Measurements from ENCODE around the gene NOX4.
"Not testable (repeated sequence)": the region's sequence is repeated elsewhere in the genome, so short reads cannot be mapped to it uniquely, and the experiment has no call there.

Gene NOX4

DNA sequence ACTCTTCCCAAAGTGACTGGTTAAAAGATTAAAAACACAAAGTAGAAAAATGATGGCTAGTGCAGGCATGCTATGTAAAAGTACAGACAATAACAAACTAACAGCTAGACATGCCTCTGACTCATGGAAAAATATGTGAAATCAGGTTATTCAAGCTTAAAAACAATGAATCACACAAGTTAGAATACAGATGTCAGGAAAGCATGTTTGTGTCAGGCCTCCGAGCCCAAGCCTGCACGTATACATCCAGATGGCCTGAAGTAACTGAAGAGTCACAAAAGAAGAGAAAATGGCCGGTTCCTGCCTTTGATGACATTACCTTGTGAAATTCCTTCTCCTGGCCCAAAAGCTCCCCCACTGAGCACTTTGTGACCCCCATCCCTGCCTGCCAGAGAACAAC lies 110.1 kb downstream of the NOX4 start:
- no peak for DNase-seq (ENCODE audit: low read depth, low spot score)

DNA sequence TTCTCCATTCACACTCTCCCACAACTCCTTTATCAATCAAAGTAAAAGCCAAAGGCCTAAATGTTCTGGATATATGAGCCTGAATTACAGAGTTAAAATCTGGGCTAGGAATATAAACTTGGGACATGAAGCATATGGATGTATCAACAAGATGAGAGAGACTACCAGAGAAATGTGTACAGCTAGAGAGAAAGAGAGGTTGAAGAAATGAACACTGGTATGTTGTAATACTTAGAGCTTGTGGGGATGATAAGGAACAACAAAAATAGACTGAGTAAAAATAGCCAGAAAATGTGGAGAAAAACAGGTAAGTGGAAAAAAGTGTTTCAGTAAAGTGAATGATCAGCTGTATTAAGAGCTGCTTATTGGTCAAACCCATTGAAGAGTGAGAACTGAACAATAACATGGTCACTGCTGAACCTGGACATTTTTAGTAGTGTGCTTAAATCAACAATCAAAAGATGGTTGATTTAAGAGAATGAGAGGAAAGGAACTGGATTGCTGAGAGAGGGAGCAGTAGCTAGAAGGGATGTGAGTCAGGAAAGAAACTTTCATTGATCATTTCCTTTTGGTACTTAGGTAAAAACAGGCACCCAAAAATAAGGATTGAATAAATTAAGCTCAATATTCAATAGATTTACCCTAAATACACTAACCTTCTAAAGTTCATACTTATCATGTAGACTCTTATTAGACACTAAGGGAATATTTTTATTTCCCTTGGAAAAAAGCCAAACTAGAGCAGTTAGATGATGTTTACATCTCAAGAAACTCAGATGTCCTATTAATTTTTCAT lies 111.0 kb downstream of the NOX4 start:
- not testable (repeated sequence) for DNase-seq (ENCODE audit: low read depth, low spot score)

DNA sequence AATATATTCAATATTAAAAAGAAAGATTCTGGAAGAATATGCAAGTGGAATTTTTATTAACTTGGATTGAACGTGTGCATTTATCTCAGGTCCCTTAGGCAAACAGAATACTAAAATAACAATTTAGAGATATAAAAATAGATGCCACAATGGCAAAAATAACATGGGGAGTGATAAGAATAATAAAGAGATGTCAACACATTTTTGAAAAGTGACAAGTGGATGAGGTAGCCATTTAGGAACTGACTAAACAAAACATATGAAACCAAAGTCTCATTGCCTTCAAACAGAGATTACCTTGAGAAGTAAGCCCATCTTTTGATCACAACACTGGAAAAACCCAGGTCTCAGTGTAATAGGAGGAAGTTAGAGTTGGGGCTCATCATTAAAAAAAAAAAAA lies 112.2 kb downstream of the NOX4 start:
- not testable (repeated sequence) for DNase-seq (ENCODE audit: low read depth, low spot score)

DNA sequence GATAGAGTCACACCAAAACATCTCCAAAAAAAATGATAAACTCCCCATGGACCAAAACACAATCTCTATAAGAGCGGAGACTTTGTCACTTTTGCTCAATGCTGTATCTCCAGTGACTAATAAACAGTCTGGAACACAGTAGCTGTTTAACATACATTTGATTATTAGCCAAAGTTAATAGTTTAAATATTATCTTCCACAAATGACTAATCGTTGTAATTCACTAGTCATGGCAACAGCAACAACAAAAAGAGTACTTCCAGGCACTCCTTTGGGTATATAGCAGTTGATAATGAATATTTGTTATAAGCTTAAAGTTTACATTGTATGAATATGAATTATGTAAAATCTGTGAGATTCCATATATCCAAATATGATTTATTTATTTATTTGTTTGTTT lies 121.8 kb downstream of the NOX4 start:
- not testable (repeated sequence) for DNase-seq (ENCODE audit: low read depth, low spot score)

DNA sequence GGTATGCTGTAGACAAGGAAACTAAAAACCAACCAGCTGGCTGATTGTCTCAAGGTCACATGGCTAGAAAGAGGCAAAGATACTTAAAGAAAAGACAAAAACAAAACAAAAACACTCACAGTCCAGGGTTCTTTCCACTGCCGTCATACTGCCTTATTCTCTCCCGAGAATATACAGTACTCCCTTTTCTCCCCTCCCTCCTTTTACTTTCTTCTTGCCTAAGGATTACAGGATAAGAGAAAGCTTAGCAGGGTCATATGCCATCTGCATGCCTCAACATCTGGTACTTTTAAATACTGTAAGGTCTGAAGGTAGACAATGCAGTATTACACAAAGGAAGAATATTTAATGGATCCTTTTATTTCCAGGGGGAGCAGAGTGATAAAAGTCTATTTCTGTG lies 126.3 kb downstream of the NOX4 start:
- DNase-seq (ENCODE audit: low read depth, low spot score): not testable (repeated sequence)

DNA sequence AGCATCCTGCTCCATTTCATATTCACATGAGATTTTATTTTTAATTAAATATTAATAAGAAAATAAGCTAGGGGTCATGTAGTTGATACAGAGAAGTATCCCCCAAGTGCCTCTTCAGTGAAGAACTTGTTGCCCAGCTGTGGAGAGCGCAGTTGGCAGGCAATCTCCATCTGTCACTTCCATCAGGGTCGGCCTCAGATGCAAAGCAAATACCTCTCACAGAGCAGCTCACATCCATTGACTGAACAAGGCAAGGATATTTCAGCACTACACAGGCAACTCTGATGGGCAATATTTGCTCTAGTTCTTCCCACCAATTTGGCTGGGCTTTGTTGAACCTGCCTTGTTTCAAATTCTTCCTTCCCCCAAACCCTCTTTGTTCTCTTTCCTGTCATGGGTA lies 129.4 kb downstream of the NOX4 start:
- DNase-seq (ENCODE audit: low read depth, low spot score): no peak

DNA sequence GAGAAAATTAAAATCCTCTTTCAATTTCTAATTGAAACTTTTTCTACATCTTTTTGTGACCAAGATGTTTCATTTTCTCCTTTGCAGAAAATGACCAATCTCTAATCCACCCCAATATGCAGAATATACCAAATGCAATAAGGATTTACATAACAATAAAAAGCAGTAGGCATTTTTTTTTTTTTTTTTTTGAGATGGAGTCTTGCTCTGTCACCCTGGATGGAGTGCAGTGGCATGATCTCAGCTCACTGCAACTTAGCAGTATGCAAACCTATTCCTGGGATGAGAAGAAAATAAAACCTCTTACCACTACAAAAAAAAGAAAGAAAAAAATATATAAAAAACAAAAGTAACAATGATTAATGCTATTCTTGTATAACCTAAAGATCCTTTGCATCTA lies 132.0 kb downstream of the NOX4 start:
- not testable (repeated sequence) for DNase-seq (ENCODE audit: low read depth, low spot score)

DNA sequence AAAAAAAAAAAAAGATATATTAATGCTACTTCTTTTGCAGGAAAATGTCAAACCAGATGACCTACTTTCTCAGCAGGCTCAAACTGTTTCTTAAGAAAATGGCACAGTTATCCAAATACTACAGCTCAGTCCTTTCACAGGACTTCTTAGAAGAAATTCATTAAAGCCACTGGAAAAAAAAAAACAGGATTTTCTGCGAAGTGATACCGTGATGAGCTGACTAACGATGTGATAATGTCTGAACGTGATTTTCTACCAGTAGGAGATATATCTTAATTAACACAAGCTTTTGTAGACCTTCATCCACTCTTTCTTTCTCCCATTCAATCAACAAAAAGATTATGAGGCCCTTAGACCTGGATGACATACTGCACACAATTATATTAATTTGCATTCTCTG lies 132.4 kb downstream of the NOX4 start:
- DNase-seq (ENCODE audit: low read depth, low spot score): no peak

DNA sequence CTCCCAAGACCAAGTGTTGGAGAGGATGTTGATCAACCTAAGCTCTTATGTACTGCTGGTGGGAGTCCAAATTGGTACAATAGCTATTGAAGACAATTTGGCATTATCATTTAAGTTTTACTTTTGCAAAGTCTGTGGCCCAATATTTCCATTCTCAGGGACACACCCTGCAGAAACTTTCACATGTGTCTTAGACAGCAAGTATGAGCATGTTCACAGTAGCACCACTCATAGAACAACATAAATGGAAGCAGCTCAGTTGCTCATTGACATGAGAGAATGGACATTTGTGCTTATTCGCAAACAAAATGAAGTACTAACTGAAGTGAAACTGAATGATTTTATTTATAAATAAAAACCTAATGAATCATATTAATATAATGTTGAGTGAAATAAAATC lies 135.5 kb downstream of the NOX4 start:
- DNase-seq (ENCODE audit: low read depth, low spot score): no peak

DNA sequence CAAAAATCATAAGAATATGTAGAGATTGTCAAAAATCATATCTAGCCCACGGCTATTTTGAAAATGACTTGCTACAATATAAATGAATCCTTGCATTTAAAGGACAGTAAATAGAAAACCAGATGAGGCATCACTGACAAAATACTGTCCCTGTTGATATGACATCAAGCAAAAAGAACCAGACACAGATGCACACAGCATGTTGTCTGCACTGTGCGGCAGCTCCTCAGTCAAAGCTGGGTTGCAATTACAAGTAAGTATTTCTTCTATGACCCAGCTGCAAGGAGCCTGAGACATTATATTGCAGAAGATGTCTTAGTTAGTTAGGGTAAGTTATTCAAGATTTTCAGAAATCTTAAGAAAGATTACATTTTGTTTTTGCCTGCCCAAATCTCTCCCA lies 136.7 kb downstream of the NOX4 start:
- not testable (repeated sequence) for DNase-seq (ENCODE audit: low read depth, low spot score)

DNA sequence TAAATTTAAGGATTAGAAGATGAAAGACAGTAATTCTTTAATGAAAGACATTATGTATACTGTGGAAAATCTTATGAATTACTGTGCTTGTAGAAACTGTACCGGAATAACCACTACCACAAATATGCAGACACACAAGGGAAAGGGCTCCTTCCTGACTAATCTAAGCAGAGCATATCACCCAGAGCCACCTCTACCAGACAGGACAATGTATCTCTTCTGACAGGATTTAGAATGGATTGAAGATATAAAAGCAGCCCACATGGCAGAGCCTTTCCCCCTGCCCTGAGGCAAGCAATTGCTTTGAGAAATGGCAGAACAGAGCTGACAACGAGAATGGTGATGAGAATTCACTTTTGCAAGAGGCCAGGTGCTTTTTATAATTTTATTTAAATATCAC lies 144.1 kb downstream of the NOX4 start:
- DNase-seq (ENCODE audit: low read depth, low spot score): no peak

DNA sequence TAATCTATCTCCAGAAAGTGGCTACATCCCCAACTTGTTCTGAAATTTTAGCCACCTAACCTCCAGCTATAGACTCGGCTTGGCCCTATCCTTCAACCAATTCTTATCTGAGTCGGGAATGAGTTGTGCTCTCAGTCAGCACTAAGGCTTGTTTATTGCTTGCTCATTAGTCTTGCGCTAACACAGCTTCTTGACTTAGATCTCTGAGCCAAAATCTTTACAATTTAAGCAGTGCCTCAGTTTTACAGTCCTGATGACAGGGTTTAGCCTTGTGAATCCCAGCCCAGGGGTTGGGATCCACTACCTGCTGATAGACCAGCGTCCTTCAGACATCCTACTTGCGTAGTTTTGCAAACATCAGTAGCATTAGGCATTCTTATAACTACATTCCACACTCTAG lies 144.6 kb downstream of the NOX4 start:
- DNase-seq (ENCODE audit: low read depth, low spot score): no peak

DNA sequence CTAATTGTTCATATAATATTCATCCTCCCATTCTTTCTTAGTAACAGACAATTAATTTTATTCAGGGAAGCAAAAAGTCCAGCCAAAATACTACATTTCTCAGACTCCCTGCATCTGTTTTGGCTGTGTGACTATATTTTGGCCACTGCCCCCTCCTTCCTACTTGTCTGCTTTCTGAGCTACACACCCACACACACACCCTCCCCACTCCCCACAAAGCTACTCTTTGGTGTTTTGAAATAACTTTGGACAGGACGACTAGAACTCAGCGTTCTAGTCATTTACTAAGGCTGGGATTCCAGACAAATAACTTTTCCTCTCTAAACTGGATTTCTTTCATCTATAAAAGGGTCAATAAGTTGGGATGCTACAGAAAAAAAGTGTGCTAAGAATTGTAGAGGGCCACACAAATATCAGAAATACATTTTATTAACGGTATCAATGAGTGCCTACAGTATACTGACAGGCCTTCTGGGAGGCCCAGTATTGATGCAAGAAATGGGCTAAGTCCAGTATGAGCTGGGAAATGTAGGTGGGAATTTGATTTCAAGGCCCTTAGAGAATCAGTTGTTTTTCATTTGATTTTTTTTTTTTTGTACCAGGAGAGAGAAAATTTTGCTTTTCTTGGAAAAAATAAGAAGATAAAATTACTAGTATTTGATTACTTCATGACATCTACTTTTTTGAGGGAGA lies 148.1 kb downstream of the NOX4 start:
- not testable (repeated sequence) for DNase-seq (ENCODE audit: low read depth, low spot score)

DNA sequence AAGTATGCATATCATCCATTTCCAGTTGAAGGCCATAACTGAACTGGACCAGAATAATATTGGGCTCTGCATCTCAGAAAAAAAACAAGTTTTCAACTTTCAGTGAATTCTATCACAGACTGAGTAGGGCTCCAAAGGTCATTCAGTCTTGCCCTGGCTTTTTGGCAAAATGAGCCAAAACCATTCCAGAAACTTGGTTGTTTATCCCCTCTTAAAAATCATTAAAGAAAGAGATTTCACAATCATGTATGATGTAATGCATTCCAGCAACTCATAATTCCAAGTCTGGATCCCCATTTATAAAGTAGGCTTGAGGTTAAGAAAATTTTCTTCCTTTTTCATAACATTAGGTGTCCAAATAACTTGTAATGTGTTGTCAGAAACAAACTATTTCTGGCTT lies 150.7 kb downstream of the NOX4 start:
- not testable (repeated sequence) for DNase-seq (ENCODE audit: low read depth, low spot score)

DNA sequence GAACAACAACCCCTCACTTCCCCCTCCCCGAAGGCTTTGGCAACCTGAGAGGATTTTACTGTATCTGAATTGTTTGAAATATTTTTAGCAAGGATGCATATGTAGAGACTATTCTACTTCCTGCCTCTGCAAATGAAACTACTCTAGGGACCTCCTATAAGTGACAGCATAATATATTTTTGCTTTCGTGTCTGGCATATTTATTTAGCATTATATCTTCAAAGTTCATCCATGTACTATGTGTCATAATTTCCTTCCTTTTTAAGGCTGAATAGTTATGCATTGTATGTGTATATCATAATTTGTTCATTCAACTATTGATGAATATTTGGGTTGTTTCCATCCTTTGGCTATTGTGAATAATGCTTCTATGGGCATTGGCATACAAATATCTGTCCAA lies 153.1 kb downstream of the NOX4 start:
- DNase-seq (ENCODE audit: low read depth, low spot score): not testable (repeated sequence)

DNA sequence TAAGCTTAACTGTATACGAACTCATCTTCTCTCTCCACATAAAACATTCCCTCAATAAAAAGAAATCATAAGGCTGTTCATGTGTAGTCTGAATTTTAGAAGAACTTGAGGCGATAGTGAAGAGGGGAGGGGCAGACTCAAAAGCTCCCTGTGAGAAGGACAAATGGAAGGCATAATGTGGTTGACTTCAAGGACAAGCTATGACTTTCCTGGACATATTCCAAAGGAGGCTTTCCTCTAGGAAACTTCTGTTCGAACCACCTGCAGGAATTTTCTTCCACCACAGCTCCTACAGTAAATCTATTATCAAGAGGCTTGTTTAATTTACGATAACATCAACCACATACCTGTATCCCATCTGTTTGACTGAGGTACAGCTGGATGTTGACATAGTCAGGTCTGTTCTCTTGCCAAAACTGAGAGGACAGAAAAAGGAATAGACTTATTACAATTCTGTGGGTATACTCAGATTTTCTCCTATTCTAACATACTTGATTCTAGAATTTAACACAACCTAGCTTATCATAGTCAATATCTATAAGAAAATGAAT lies 154.0 kb downstream of the NOX4 start:
- not testable (repeated sequence) for DNase-seq (ENCODE audit: low read depth, low spot score)

DNA sequence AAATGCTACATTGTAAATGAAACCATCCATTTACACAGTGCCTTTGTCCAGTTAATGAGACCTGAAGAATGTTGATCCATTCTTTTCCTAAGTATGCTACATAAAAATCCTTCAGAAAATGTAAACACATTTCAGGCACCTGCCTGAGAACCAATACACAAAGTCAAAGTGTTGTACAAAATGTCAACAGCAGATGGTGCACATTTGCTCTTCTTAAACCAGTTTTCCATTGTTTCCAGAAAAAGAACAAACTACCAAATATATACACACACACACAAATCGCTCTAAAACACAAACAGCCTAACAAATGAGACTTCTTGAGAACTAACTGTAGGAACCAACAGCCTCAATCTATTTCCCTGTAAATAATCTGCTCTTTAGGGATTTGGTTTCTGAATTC lies 157.5 kb downstream of the NOX4 start:
- DNase-seq (ENCODE audit: low read depth, low spot score): not testable (repeated sequence)

DNA sequence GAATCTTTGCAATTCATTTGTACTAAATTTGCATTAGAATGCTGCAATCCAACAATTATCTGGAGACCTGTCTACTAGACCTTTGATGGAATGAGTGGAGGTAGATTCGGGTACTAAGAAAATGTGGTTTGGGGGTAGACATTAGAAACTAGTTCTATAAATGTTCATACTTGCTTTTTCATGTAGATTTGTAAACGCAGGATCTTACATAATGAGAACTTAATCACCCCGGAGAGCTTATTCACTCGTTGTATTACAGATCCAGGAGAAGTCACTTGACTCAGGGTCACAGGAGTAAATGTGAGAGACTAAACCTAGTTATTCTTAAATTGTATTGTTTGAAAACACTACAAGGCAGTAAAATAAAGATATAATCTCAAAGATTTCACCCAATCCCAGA lies 159.2 kb downstream of the NOX4 start:
- DNase-seq (ENCODE audit: low read depth, low spot score): not testable (repeated sequence)

DNA sequence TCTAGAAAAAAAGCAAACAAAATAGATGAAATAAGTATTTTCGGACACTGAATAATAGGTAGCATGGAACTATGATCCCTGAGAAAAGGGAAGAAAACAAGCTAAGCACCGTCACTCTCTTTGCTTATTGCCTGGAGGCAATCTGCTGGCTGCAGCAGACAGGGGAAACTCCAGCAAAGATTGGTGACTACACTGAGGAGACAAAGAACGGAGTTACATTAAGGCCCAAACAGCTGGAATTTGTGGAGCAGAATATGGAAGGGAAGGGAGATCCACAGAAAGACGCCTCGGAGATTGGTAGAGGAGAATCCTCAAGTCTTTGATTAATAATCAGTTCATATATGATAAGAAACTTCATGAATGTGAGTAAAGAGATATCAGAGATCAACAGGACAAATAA lies 163.3 kb downstream of the NOX4 start:
- DNase-seq (ENCODE audit: low read depth, low spot score): no peak

DNA sequence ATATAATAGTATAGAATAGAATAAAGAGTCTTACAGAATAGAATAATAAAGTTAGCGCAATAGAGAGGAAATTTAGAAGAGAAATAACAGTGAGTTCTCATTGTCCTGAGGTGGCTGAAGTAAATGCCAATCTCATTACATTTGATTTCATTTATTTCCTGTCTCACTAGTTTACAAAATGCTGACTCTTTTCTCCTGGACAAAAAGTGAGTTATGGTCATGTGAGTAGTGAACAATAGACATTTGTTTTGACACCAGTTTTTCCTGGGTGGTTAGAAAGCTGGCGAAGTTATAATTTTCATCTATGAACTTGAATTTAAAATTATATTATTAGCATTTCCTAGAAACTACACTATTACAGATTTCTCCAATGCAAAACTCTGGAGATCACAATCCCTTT lies 169.8 kb downstream of the NOX4 start:
- no peak for DNase-seq (ENCODE audit: low read depth, low spot score)

DNA sequence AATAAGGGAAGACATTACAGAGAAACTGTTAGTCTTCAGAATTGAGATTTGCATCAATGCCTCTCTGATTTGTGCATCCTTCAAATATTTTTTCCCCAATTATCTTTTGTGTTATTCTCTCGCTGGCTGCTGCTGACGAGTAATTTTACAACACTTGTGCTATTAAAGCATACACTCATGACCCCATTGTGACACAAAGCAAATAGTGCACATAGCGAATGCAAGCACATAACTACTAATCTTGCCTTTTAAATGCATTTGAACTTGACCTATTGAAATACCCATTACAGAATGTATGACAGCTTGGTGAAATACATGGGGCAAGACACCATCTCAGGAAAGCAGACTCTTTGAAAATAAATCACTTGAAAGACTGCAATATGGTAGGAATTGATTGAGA lies 180.6 kb downstream of the NOX4 start:
- DNase-seq (ENCODE audit: low read depth, low spot score): not testable (repeated sequence)

DNA sequence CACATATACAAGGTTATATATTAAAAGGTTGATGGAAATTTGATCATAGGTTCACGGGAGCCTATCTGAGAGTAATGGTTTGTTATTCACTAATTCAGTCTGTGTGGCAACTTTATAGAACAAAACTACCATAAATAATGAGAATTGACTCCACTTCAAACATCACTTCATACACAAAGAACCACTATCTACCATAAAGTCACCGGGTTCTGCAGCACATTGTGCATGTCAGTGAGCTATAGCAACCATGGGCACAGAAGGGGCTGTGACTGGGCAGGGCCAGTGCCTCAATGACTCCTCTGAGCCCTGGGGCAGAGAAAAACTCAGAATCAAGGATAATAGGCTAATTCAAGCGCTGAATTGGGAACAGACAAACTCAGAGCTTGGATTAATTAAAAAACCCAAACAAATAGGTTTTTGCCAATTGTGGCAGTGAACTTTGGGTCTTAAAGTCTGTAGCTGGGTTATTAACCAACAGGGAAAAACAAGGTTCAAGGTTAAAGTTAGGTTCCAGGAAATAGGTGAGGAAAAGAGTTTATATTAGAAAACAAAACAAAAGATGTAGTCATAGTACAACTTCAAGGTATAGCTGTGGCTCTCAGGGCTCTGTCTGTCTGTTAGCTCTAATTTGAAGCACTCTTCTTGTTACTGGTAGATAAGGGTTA lies 181.7 kb downstream of the NOX4 start:
- not testable (repeated sequence) for DNase-seq (ENCODE audit: low read depth, low spot score)

All from activated naive CD8-positive, alpha-beta T cell treated with anti-CD3 and anti-CD28 coated beads, Interleukin-2, amount 50 U/mL, for 16 hours (primary cell).